Colonic mucosa (tissue), 4 donors: Measurements from ENCODE around the gene ACADM. TPM values are rescaled to one million over a fixed set of nuclear protein-coding genes. Genes with fewer than 3 reads are reported as not detected.
"Not testable (repeated sequence)": the region's sequence is repeated elsewhere in the genome, so short reads cannot be mapped to it uniquely, and the experiment has no call there.

Experiments
- DNase-seq: peaks from one replicate; pipeline ENCODE4 v3.0.0-alpha.2; 2020
- H3K27ac ChIP-seq: fragments of 200-600 bp; one replicate; pipeline ENCODE4 v1.8.0; 2021
- H3K27me3 ChIP-seq: fragments of 200-600 bp; one replicate; pipeline ENCODE4 v1.8.0; 2021
- H3K36me3 ChIP-seq: fragments of 200-600 bp; one replicate; pipeline ENCODE4 v1.8.0; 2021
- H3K4me1 ChIP-seq: fragments of 200-600 bp; one replicate; pipeline ENCODE4 v1.8.0; 2021; ENCODE audit warnings: mild to moderate bottlenecking
- H3K4me3 ChIP-seq: fragments of 200-600 bp; one replicate; pipeline ENCODE4 v1.8.0; 2021
- H3K9ac ChIP-seq, 2 donors: one replicate each; pipeline ENCODE4 v1.7.0; 2013; ENCODE audit warnings: control low read depth in 2 of 2, low read depth in 2 of 2, low read length in 2 of 2
- H3K9me3 ChIP-seq: fragments of 200-600 bp; one replicate; pipeline ENCODE4 v1.8.0; 2021
- intact Hi-C: fragments of 100-400 bp; cut with DNase I; formaldehyde crosslinking; loops from one replicate; pipeline ENCODE4 v1.14.1; 2022
- total RNA-seq, 2 donors: library from RNA; stranded (reverse); fragmentation: NEBNext Ultra II Directional in 1 of 2; extraction: Animal tissue kit (Norgen Biotek cat#: 25700) in 1 of 2; gene quantifications; one replicate each; pipeline ENCODE4 v1.2.1, GENCODE V29; 2021
- TF ChIP-seq, protein P1 (sequence below): fragments of 200-600 bp; IDR thresholded peaks from one replicate; pipeline ENCODE4 v1.8.0; 2022; ENCODE audit warnings: antibody characterized with exemption, mild to moderate bottlenecking
- donor health status: healthy.
- donor health status: DM: no; HTN: no; CAD: no.
- donor health status: DM: no; HTN: no; CAD: no.

ACADM gene
- total RNA-seq, 2 donors from 2014 or later = 38.2 to 68.9 TPM

DNA sequence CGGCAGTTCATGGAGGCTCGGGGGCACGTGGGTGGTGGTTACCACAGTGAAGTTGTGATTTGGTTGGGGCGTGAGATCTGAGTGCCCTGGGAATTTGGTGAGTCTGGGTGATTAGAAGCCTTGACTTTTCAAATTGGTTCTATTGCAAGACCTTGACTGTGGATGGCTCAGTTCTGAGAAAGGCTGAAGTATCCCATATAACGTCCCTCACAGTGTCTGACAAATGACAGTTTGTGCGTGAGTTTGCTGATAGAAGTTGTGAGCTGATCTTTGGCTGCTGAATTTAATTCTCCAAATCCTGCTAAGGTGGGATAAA, 72.7 kb downstream of the ACADM start:
- Histone ChIP-seq H3K36me3 (peaks cover 10% of the 10 kb centered on the region), H3K27me3 (no peaks in the 10 kb centered on the region), H3K9me3 (no peaks in the 10 kb centered on the region), H3K4me3 (no peak overlapping the region), H3K4me1 (no peaks in the 10 kb centered on the region), H3K27ac (no peak overlapping the region), H3K9ac (no peak overlapping the region)
- no peak for DNase-seq
- intact Hi-C loops = no loop called here
- TF ChIP-seq, protein P1, sequence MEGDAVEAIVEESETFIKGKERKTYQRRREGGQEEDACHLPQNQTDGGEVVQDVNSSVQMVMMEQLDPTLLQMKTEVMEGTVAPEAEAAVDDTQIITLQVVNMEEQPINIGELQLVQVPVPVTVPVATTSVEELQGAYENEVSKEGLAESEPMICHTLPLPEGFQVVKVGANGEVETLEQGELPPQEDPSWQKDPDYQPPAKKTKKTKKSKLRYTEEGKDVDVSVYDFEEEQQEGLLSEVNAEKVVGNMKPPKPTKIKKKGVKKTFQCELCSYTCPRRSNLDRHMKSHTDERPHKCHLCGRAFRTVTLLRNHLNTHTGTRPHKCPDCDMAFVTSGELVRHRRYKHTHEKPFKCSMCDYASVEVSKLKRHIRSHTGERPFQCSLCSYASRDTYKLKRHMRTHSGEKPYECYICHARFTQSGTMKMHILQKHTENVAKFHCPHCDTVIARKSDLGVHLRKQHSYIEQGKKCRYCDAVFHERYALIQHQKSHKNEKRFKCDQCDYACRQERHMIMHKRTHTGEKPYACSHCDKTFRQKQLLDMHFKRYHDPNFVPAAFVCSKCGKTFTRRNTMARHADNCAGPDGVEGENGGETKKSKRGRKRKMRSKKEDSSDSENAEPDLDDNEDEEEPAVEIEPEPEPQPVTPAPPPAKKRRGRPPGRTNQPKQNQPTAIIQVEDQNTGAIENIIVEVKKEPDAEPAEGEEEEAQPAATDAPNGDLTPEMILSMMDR = no peak

DNA sequence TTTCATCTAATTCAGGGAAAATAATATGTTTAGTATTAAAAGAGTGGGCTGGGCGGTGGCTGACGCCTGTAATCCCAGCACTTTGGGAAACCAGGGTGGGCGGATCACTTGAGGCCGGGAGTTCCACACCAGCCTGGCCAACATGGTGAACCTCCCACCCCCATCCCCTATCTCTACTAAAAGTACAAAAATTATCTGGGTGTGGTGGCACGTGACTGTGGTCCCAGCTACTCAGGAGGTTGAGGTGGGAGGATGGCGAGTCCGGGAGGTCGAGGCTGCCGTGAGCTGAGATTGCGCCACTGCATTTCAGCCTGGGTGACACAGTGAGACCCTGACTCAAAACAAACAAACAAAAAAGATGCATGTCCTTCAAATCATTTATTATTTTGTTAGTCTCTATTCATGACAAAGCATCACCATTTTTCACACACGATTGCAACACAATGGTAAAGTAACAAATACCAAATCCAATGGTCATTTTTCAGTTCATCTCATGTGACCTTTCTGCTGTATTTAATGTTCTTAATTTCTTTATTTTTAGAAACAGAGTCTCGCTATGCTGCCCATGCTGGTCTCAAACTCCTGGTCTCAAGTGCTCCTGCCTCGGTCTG, 73.2 kb downstream of the ACADM start:
- H3K36me3 ChIP-seq = peaks cover 10% of the 10 kb centered on the region
- H3K27ac ChIP-seq = no peak overlapping the region
- no peaks in the 10 kb centered on the region for H3K27me3 ChIP-seq
- no peak overlapping the region for H3K4me3 ChIP-seq
- H3K4me1 ChIP-seq = no peaks in the 10 kb centered on the region
- TF ChIP-seq, protein P1 = no peak
- intact Hi-C loops = no loop called here
- no peaks in the 10 kb centered on the region for H3K9me3 ChIP-seq
- no peak overlapping the region for H3K9ac ChIP-seq
- DNase-seq = no peak

DNA sequence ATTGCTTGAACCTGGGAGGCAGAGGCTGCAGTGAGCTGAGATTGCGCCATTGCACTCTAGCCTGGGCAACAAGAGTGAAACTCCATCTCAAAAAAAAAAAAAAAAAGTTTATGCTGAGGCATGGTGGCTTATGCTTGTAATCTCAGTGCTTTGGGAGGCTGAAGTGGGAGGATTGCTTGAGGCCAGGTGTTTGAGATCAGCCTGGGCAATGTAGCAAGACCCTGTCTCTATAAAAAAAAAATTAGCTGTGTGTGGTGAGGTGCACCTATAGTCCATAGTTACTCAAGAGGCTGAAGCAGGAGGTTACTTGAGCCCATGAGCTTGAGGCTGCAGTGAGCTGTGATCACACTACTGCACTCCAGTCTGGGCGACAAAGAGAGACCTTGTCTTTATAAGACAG, 77.0 kb downstream of the ACADM start:
- H3K9ac ChIP-seq, H3K4me1 ChIP-seq, H3K9me3 ChIP-seq, H3K27me3 ChIP-seq, H3K27ac ChIP-seq, H3K36me3 ChIP-seq, intact Hi-C loops, H3K4me3 ChIP-seq, DNase-seq: not testable (repeated sequence)

DNA sequence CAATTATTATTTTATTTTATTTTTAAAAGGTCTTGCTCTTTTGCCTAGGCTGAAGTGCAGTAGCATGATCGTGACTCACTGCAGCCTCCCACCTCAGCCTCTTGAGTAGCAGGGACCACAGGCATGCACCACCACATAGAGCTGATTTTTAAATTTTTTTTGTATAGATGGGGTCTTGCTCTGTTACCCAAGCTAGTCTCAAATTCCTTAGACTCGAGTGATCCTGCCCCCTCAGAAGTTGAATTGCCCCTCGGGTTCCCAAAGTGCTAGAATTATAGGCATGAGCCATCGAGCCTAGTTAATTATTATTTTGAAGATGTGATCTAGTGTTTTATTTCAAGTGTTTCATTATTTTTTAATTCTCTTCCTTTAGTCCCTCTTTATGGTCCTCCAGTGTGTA, 84.4 kb downstream of the ACADM start:
- Histone ChIP-seq H3K36me3 (no peaks in the 10 kb centered on the region), H3K27me3 (no peaks in the 10 kb centered on the region), H3K9me3 (no peaks in the 10 kb centered on the region), H3K4me3 (no peak overlapping the region), H3K4me1 (no peaks in the 10 kb centered on the region), H3K9ac (no peak overlapping the region), H3K27ac (no peak overlapping the region)
- intact Hi-C loops = no loop called here
- TF ChIP-seq, protein P1 = no peak
- DNase-seq = no peak

DNA sequence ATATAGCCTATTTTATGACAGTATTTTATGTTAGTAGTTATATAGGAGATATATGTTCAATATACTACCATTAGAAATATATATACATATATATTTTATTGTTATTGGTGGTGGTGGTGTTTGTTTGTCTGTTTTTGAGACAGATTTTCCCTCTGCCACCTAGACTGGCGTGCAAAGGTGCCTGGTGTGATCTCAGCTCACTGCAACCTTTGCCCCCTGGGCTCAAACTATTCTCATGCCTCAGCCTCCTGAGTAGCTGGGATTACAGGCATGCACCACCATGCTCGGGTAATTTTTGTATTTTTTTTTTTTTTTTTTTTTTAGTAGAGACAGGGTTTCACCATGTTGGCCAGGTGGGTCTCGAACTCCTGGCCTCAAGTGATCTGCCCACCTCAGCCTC, 85.6 kb downstream of the ACADM start:
- H3K9ac ChIP-seq, H3K27ac ChIP-seq, intact Hi-C loops, DNase-seq, H3K4me3 ChIP-seq, H3K36me3 ChIP-seq, H3K4me1 ChIP-seq, H3K27me3 ChIP-seq, H3K9me3 ChIP-seq: not testable (repeated sequence)

DNA sequence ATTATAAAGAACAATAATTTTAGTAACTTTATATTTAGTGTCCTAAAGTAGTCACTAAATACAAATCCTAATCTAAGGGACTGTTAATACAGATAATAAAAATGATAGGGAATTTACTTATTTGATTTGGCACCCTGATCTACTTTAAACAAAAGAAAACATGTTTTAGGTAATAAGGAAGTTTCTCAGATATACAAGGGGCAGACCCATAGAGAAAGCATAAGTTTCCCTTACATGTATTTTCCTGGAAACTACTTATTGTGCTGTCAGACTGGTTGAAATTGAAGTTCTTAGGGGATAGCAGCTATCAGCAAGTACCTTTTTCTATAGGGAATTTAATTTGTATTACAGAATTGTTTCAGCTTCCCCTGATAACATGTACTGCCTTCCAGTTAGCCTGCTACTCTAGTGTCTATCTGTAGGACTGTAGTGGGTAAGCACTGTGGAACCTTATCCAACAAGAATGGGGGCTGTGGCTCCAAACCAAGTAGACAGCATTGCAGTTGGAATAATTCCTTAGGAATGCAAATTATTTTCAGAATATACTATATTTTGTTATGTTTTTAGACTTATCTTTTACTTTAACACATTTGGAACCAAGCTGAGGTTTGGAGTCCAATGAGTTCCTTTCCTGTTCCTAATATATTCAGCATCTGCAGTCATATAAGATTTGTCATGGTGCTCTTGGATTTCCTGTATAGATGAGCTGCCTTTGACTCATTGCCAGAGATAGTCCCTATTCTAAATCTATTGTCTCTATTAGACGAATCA, 86.9 kb downstream of the ACADM start:
- Histone ChIP-seq H3K27ac (peak overlapping the region; percentile 6), H3K27me3 (no peaks in the 10 kb centered on the region), H3K4me1 (no peaks in the 10 kb centered on the region), H3K9me3 (no peaks in the 10 kb centered on the region), H3K36me3 (no peaks in the 10 kb centered on the region), H3K4me3 (no peak overlapping the region), H3K9ac (no peak overlapping the region)
- TF ChIP-seq, protein P1 = no peak
- intact Hi-C loops = no loop called here
- DNase-seq = no peak
